Occipital lobe (tissue), 2 donors: ENCODE data around the gene TBC1D1. TPM values are rescaled to one million over a fixed set of nuclear protein-coding genes. Genes with fewer than 3 reads are reported as not detected.

Experiments
- DNase-seq: peaks from one replicate; lab custom pipeline; 2025; lab: John Stamatoyannopoulos, UW
- total RNA-seq: library from RNA; depleted of rRNA; stranded (reverse); fragments of >200 nt; gene quantifications from one replicate; pipeline ENCODE4 v1.2.3, GENCODE V29; 2014

The TBC1D1 gene
- total RNA-seq, 1 donor from 2014 or later = 57.2 TPM

- no peak for DNase-seq
Measured at GRCh38 chr4:38095691-38096090, 204.8 kb downstream of the TBC1D1 start.

- DNase-seq = no peak
Measured at GRCh38 chr4:38097818-38098217, 206.9 kb downstream of the TBC1D1 start.

GRCh38 chr4:38099020-38099600 lies 208.2 kb downstream of the TBC1D1 start:
- DNase-seq = no peak

- DNase-seq = no peak
Measured at GRCh38 chr4:38099908-38100407, 209.1 kb downstream of the TBC1D1 start.

- no peak for DNase-seq
Measured at GRCh38 chr4:38100474-38101255, 209.8 kb downstream of the TBC1D1 start.

GRCh38 chr4:38101563-38101962 lies 210.7 kb downstream of the TBC1D1 start:
- DNase-seq = no peak

- DNase-seq = no peak
Measured at GRCh38 chr4:38102957-38103588, 212.2 kb downstream of the TBC1D1 start.

GRCh38 chr4:38105475-38106220 lies 214.8 kb downstream of the TBC1D1 start:
- no peak for DNase-seq

- DNase-seq = no peak
Measured at GRCh38 chr4:38106311-38106710, 215.4 kb downstream of the TBC1D1 start.

- no peak for DNase-seq
Measured at GRCh38 chr4:38106886-38107514, 216.1 kb downstream of the TBC1D1 start.

- DNase-seq = no peak
Measured at GRCh38 chr4:38107818-38108217, 216.9 kb downstream of the TBC1D1 start.

- no peak for DNase-seq
Measured at GRCh38 chr4:38109370-38109769, 218.5 kb downstream of the TBC1D1 start.

GRCh38 chr4:38109896-38110295 lies 219.0 kb downstream of the TBC1D1 start:
- DNase-seq = no peak

- no peak for DNase-seq
Measured at GRCh38 chr4:38111024-38111423, 220.1 kb downstream of the TBC1D1 start.

GRCh38 chr4:38111717-38112116 lies 220.8 kb downstream of the TBC1D1 start:
- no peak for DNase-seq

GRCh38 chr4:38113132-38113531 lies 222.2 kb downstream of the TBC1D1 start:
- DNase-seq = no peak

GRCh38 chr4:38113551-38113950 lies 222.7 kb downstream of the TBC1D1 start:
- DNase-seq = no peak

- no peak for DNase-seq
Measured at GRCh38 chr4:38114386-38115150, 223.7 kb downstream of the TBC1D1 start.

GRCh38 chr4:38115601-38116000 lies 224.7 kb downstream of the TBC1D1 start:
- no peak for DNase-seq

- DNase-seq = no peak
Measured at GRCh38 chr4:38117591-38117990, 226.7 kb downstream of the TBC1D1 start.
